ENCODE data around the gene PPM1K.

The PPM1K gene

GRCh38 chr4:88226143-88226542 is 58.2 kb downstream of the PPM1K start:
- DNase-seq = no peak
- in situ Hi-C loops (cut with MboI; ENCODE audit: low pct_unique_long_range_greater_than_20kb, low sequenced_read_pairs) = no loop called here

- no peak for DNase-seq
- in situ Hi-C loops (cut with MboI; ENCODE audit: low pct_unique_long_range_greater_than_20kb, low sequenced_read_pairs) = no loop called here
Observed at GRCh38 chr4:88225232-88226105, 58.9 kb downstream of the PPM1K start.

- in situ Hi-C loops (cut with MboI; ENCODE audit: low pct_unique_long_range_greater_than_20kb, low sequenced_read_pairs) = loop anchor here (25.0 kb wide), 2 partner anchors 186 to 361 kb away; no protein-coding TSS in a partner anchor
- no peak for DNase-seq
Observed at GRCh38 chr4:88223516-88223915, 60.8 kb downstream of the PPM1K start.

GRCh38 chr4:88219099-88219498 is 65.3 kb downstream of the PPM1K start:
- in situ Hi-C loops (cut with MboI; ENCODE audit: low pct_unique_long_range_greater_than_20kb, low sequenced_read_pairs) = loop anchor here (10.0 to 25.0 kb wide), 3 partner anchors 182 to 357 kb away; no protein-coding TSS in a partner anchor
- DNase-seq = peak; percentile 61

GRCh38 chr4:88217169-88217568 is 67.2 kb downstream of the PPM1K start:
- in situ Hi-C loops (cut with MboI; ENCODE audit: low pct_unique_long_range_greater_than_20kb, low sequenced_read_pairs) = loop anchor here (10.0 to 25.0 kb wide), 3 partner anchors 180 to 355 kb away; no protein-coding TSS in a partner anchor
- DNase-seq = no peak

- DNase-seq = no peak
- in situ Hi-C loops (cut with MboI; ENCODE audit: low pct_unique_long_range_greater_than_20kb, low sequenced_read_pairs) = loop anchor here (10.0 to 25.0 kb wide), 3 partner anchors 179 to 354 kb away; no protein-coding TSS in a partner anchor
Observed at GRCh38 chr4:88216395-88216794, 68.0 kb downstream of the PPM1K start.

GRCh38 chr4:88215351-88215750 is 69.0 kb downstream of the PPM1K start:
- in situ Hi-C loops (cut with MboI; ENCODE audit: low pct_unique_long_range_greater_than_20kb, low sequenced_read_pairs) = loop anchor here (10.0 to 25.0 kb wide), 3 partner anchors 178 to 353 kb away; no protein-coding TSS in a partner anchor
- DNase-seq = no peak

GRCh38 chr4:88212253-88212561 is 72.2 kb downstream of the PPM1K start:
- in situ Hi-C loops (cut with MboI; ENCODE audit: low pct_unique_long_range_greater_than_20kb, low sequenced_read_pairs) = loop anchor here (10.0 to 25.0 kb wide), 3 partner anchors 175 to 350 kb away; no protein-coding TSS in a partner anchor
- no peak for DNase-seq

- DNase-seq = peak; percentile 80
- in situ Hi-C loops (cut with MboI; ENCODE audit: low pct_unique_long_range_greater_than_20kb, low sequenced_read_pairs) = loop anchor here (10.0 to 25.0 kb wide), 3 partner anchors 174 to 349 kb away; no protein-coding TSS in a partner anchor
Observed at GRCh38 chr4:88211473-88212252, 72.7 kb downstream of the PPM1K start.

GRCh38 chr4:88208156-88208555 is 76.2 kb downstream of the PPM1K start:
- no peak for DNase-seq
- in situ Hi-C loops (cut with MboI; ENCODE audit: low pct_unique_long_range_greater_than_20kb, low sequenced_read_pairs) = loop anchor here (25.0 kb wide), 2 partner anchors 171 to 346 kb away; no protein-coding TSS in a partner anchor

All from KBM-7 (cell line).